Neuronal stem cell (in vitro differentiated cells): ENCODE data around the gene MYDGF.
A peak's percentile ranks its signal among the peaks of the same experiment; 100 is the strongest.

ENCODE experiments used
- DNase-seq: peaks from one replicate; pipeline ENCODE4 v3.0.0-alpha.2; 2013; ENCODE audit warnings: low spot score
- H2AFZ ChIP-seq: one replicate; pipeline ENCODE4 v1.6.1; 2013; ENCODE audit warnings: mild to moderate bottlenecking, low read length, inconsistent platforms
- H2AK5ac ChIP-seq: 2 replicates; pipeline ENCODE4 v1.6.1; 2013; ENCODE audit warnings: low read depth, mild to moderate bottlenecking, inconsistent platforms, low read length, moderate library complexity, mixed read lengths
- H2BK120ac ChIP-seq: 2 replicates; pipeline ENCODE4 v1.6.1; 2013; ENCODE audit warnings: low read depth, mild to moderate bottlenecking, inconsistent platforms, low read length, moderate library complexity, mixed read lengths
- H2BK12ac ChIP-seq: one replicate; pipeline ENCODE4 v1.6.1; 2013; ENCODE audit warnings: low read length, inconsistent platforms
- H2BK15ac ChIP-seq: 2 replicates; pipeline ENCODE4 v1.6.1; 2013; ENCODE audit warnings: mild to moderate bottlenecking, low read length, inconsistent platforms, mixed read lengths
- H2BK5ac ChIP-seq: one replicate; pipeline ENCODE4 v1.6.1; 2013; ENCODE audit warnings: inconsistent platforms, mild to moderate bottlenecking, low read length, moderate library complexity
- H3K14ac ChIP-seq: one replicate; pipeline ENCODE4 v1.6.1; 2013; ENCODE audit warnings: low read length, inconsistent platforms
- H3K18ac ChIP-seq: 2 replicates; pipeline ENCODE4 v1.6.1; 2013; ENCODE audit warnings: low read length, inconsistent platforms
- H3K23ac ChIP-seq: 2 replicates; pipeline ENCODE4 v1.6.1; 2013; ENCODE audit warnings: low read depth, mild to moderate bottlenecking, mixed read lengths, low read length, inconsistent platforms; ENCODE audit not compliant: poor library complexity
- H3K27ac ChIP-seq: replicated peaks from 3 replicates; pipeline ENCODE4 v1.5.1; 2013; ENCODE audit warnings: low read length, inconsistent platforms
- H3K27me3 ChIP-seq, 3 experiments: 2 replicates each; pipeline ENCODE4 v1.6.1; 2013; ENCODE audit warnings: low read length in 3 of 3, mild to moderate bottlenecking in 2 of 3, inconsistent platforms in 1 of 3, low read depth in 1 of 3, mixed read lengths in 1 of 3, moderate library complexity in 1 of 3; ENCODE audit not compliant: control insufficient read depth in 3 of 3, insufficient read depth in 3 of 3
- H3K36me3 ChIP-seq, 2 donors: replicated peaks in 1 of 2; 2 replicates each; pipeline ENCODE4 v1.6.1; 2013; ENCODE audit warnings: low read length in 2 of 2; ENCODE audit not compliant: control insufficient read depth in 2 of 2, insufficient read depth in 2 of 2
- H3K4ac ChIP-seq: 2 replicates; pipeline ENCODE4 v1.6.1; 2013; ENCODE audit warnings: inconsistent platforms, mild to moderate bottlenecking, low read length, moderate library complexity
- H3K4me1 ChIP-seq, 2 donors: 1 replicate in 1 of 2; 2 replicates in 1 of 2; pipeline ENCODE4 v1.6.1; 2013; ENCODE audit warnings: low read length in 2 of 2, low read depth in 1 of 2; ENCODE audit not compliant: control insufficient read depth in 2 of 2, insufficient read depth in 1 of 2
- H3K4me2 ChIP-seq: one replicate; pipeline ENCODE4 v1.6.1; 2013; ENCODE audit warnings: mild to moderate bottlenecking, low read length, inconsistent platforms; ENCODE audit not compliant: insufficient read depth, poor library complexity, severe bottlenecking
- H3K4me3 ChIP-seq, 2 donors: 2 replicates each; pipeline ENCODE4 v1.5.1; 2013; ENCODE audit warnings: low read length in 2 of 2, mild to moderate bottlenecking in 2 of 2, inconsistent platforms in 1 of 2, moderate library complexity in 1 of 2
- H3K79me1 ChIP-seq: one replicate; pipeline ENCODE4 v1.6.1; 2013; ENCODE audit warnings: low read depth, mild to moderate bottlenecking, inconsistent platforms, low read length, moderate library complexity
- H3K9ac ChIP-seq: one replicate; pipeline ENCODE4 v1.6.1; 2013; ENCODE audit warnings: mild to moderate bottlenecking, low read depth, low read length, inconsistent platforms; ENCODE audit not compliant: poor library complexity
- H3K9me3 ChIP-seq, 2 donors: replicated peaks in 1 of 2; 2 replicates each; pipeline versions ENCODE3 to v1.6.1; 2013; ENCODE audit warnings: low read length in 2 of 2, mild to moderate bottlenecking in 2 of 2, inconsistent platforms in 1 of 2, low read depth in 1 of 2, mixed read lengths in 1 of 2, moderate library complexity in 1 of 2; ENCODE audit not compliant: control insufficient read depth in 2 of 2, insufficient read depth in 1 of 2
- H4K8ac ChIP-seq: one replicate; pipeline ENCODE4 v1.6.1; 2013; ENCODE audit warnings: low read depth, mild to moderate bottlenecking, inconsistent platforms, low read length, moderate library complexity
- H4K91ac ChIP-seq: one replicate; pipeline ENCODE4 v1.6.1; 2013; ENCODE audit warnings: low read length, low read depth, mild to moderate bottlenecking, inconsistent platforms; ENCODE audit not compliant: poor library complexity
- WGBS, 2 donors: extraction: QIAGEN DNeasy Blood & Tissue Kit; methylation state at CpG; one replicate each; pipeline ENCODE4 v1.1.7; 2013; ENCODE audit warnings: missing lambda C conversion rate in 2 of 2, mixed read lengths in 1 of 2; ENCODE audit not compliant: insufficient read length in 2 of 2, insufficient replicate concordance in 1 of 2; ENCODE audit errors: extremely low coverage in 2 of 2; 5-methylcytosine and 5-hydroxymethylcytosine counted together

MYDGF gene

DNA sequence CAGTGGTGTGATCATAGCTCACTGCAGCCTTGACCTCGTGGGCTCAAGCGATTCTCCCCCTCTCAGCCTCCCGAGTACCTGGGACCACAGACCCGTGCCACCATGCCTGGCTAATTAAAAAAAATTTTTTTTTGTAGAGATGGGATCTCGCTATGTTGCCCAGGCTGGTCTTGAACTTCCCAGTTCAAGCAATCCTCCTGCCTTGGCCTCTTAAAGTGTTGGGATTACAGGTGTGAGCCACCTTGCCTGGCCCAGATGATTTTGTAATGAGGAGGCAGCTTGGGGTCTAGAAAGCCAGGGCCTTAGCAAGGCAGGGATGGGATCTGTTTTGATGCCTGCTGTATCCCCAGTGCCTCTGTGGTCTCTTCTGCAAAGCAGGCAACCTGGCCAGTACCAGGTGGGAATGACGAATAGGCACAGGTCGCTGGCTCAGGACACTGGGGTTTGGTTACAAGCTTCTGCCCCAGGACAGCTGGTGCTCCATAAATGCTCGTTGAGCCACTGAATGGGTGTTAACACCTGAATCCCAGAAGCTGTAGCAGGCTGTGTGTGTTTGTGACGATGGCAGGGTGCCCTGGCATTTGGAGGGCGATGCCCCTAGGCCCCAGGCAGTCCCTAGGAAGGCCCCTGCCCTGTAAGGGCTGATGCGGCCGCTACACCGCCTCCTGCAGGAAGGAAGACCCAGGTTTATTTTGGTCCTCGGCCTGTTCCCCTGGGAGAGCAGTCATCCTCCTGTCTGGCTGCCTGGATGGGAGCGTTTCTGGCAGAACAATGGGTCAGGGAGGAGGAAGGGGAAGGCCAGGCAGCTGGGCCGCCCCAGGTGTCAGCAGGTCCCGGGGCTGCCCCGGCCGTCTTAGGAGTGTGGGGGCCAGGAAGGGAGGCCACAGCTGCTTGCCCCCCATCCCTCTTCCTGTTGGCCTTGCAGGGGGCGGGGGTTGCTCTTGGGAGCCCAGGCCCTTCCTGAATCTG is 22.2 kb downstream of the MYDGF start:
- no peak overlapping the region for H4K8ac ChIP-seq
- H2AK5ac ChIP-seq: peak overlapping the region; percentile 54
- H3K79me1 ChIP-seq: peaks cover 3% of the 10 kb centered on the region
- no peak overlapping the region for H3K9ac ChIP-seq
- H3K27me3 ChIP-seq: no peaks in the 10 kb centered on the region
- H2BK5ac ChIP-seq: no peak overlapping the region
- no peak overlapping the region for H2BK15ac ChIP-seq
- DNase-seq: no peak
- peak overlapping the region; percentile 68 for H2AFZ ChIP-seq
- H3K14ac ChIP-seq: no peak overlapping the region
- H3K4me3 ChIP-seq: no peak overlapping the region
- H3K18ac ChIP-seq: peak overlapping the region; percentile 9
- no peak overlapping the region for H3K4ac ChIP-seq
- H3K9me3 ChIP-seq: no peaks in the 10 kb centered on the region
- H3K23ac ChIP-seq: no peak overlapping the region
- peaks cover 0 to 5% of the 10 kb centered on the region in 2 donors for H3K4me1 ChIP-seq
- no peak overlapping the region for H2BK12ac ChIP-seq
- H3K36me3 ChIP-seq: peaks cover 3 to 4% of the 10 kb centered on the region in 2 donors
- H3K4me2 ChIP-seq: no peak overlapping the region
- WGBS, 2 donors: no CpG with 5 or more reads among the region's 20 CpGs
- no peak overlapping the region for H3K27ac ChIP-seq
- H4K91ac ChIP-seq: peak overlapping the region; percentile 43
- peak overlapping the region; percentile 66 for H2BK120ac ChIP-seq

DNA sequence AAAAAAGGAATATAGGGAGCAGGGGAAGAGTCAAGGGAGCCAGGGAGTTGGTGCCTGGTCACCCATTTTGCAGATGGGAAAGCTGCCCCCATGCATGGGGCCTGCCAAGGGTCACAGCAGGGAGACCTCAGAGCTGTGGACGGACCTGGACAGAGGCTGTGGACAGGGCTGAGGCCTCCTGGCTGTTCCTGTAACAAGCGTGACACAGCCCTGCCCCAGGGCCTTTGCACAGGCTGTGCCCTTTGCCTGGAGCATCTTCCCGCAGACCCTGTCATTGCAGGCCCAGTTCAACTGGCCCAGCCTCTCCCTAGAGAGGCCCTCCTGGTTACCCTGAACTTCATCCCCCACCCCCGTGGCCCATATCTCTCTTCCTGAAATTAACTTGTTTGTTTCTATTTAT is 24.4 kb downstream of the MYDGF start:
- Histone ChIP-seq H3K4me2 (no peak overlapping the region), H3K27me3 (no peaks in the 10 kb centered on the region), H2AK5ac (peak overlapping the region; percentile 84), H2BK15ac (no peak overlapping the region), H2BK5ac (no peak overlapping the region), H3K4me1 (peaks cover under 1 to 5% of the 10 kb centered on the region in 2 donors), H3K18ac (no peak overlapping the region), H3K79me1 (no peaks in the 10 kb centered on the region), H3K9ac (no peak overlapping the region), H2BK12ac (no peak overlapping the region), H2AFZ (no peak overlapping the region), H3K9me3 (no peaks in the 10 kb centered on the region), H3K14ac (peak overlapping the region; percentile 82), H3K4me3 (no peak overlapping the region), H3K36me3 (peaks cover 0 to 3% of the 10 kb centered on the region in 2 donors), H2BK120ac (no peak overlapping the region), H4K91ac (no peak overlapping the region), H3K27ac (no peak overlapping the region), H3K23ac (no peak overlapping the region), H4K8ac (no peak overlapping the region), H3K4ac (no peak overlapping the region)
- no peak for DNase-seq
- WGBS, 2 donors: no CpG with 5 or more reads among the region's 4 CpGs

DNA sequence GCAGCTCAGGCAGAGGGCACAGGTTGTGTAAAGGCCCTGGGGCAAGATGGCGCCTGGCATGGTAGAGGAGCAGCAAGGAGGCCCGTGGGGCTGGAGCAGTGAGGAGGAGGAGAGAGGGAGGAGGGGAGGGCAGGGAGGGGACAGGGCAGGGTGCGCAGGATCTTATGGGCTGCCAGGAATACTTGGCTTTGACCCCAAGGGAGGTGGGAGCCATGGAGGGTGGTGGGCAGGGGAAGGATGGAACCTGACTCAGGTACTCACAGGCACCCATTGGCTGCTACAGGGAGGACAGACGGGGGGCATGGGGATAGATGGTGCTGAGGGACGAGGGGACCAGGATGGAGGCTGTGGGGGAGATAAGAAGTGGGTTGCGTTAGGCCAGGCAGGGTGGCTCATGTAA is 27.5 kb downstream of the MYDGF start:
- WGBS, 2 donors: no CpG with 5 or more reads among the region's 6 CpGs
- no peak overlapping the region for H2BK15ac ChIP-seq
- no peaks in the 10 kb centered on the region for H3K9me3 ChIP-seq
- H2BK120ac ChIP-seq: no peak overlapping the region
- no peaks in the 10 kb centered on the region for H3K79me1 ChIP-seq
- H3K4me3 ChIP-seq: peak overlapping the region in 1 of 2 donors; percentile 55
- H3K4ac ChIP-seq: no peak overlapping the region
- no peak overlapping the region for H2AK5ac ChIP-seq
- H2BK12ac ChIP-seq: no peak overlapping the region
- no peak overlapping the region for H3K9ac ChIP-seq
- peaks cover 2 to 9% of the 10 kb centered on the region in 2 donors for H3K4me1 ChIP-seq
- H4K91ac ChIP-seq: no peak overlapping the region
- no peak overlapping the region for H2AFZ ChIP-seq
- H3K36me3 ChIP-seq: no peaks in the 10 kb centered on the region
- H3K14ac ChIP-seq: peak overlapping the region; percentile 56
- no peak overlapping the region for H4K8ac ChIP-seq
- no peak for DNase-seq
- H3K4me2 ChIP-seq: no peak overlapping the region
- no peak overlapping the region for H3K27ac ChIP-seq
- H2BK5ac ChIP-seq: no peak overlapping the region
- H3K27me3 ChIP-seq: no peaks in the 10 kb centered on the region
- H3K23ac ChIP-seq: peak overlapping the region; percentile 65
- no peak overlapping the region for H3K18ac ChIP-seq

DNA sequence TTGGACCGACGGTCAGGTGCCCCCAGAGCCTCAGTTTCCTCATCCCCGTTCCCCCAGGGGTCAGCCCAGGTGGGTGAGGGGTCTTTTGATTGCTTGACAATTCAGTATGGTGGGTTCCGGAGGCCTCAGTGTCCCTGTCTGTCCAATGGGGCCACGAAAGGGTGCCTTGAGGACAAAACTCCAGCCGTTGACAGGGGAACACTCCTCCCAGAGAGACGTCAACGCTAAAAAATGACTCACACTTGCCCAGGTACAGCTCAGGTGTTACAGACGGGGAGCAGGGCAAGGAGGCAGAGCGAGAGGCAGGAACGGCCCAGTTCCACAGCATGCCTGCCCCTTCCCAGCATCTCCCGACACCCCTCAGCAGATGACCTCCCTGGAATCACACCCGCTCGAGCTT is 29.0 kb downstream of the MYDGF start:
- Histone ChIP-seq H4K8ac (no peak overlapping the region), H3K4me2 (no peak overlapping the region), H4K91ac (no peak overlapping the region), H2BK12ac (no peak overlapping the region), H3K23ac (no peak overlapping the region), H2AK5ac (no peak overlapping the region), H3K36me3 (no peaks in the 10 kb centered on the region), H2BK15ac (no peak overlapping the region), H3K14ac (no peak overlapping the region), H3K4me1 (peaks cover 2 to 9% of the 10 kb centered on the region in 2 donors), H3K4me3 (peak overlapping the region in 1 of 2 donors; percentile 39), H3K9ac (no peak overlapping the region), H3K9me3 (no peaks in the 10 kb centered on the region), H3K18ac (no peak overlapping the region), H3K27ac (no peak overlapping the region), H2AFZ (no peak overlapping the region), H2BK5ac (no peak overlapping the region), H3K79me1 (no peaks in the 10 kb centered on the region), H3K27me3 (peaks cover 0 to 8% (median 8%) of the 10 kb centered on the region in 3 experiments), H2BK120ac (no peak overlapping the region), H3K4ac (no peak overlapping the region)
- WGBS, 2 donors: no CpG with 5 or more reads among the region's 14 CpGs
- DNase-seq: no peak
